NB4 (cell line): ENCODE measurements around the gene XPC.
A peak's percentile ranks its signal among the peaks of the same experiment; 100 is the strongest.

Source experiments
- DNase-seq: peaks from one replicate; pipeline ENCODE4 v3.0.0; 2010; ENCODE audit warnings: low read depth
- H3K4me3 ChIP-seq: one replicate; pipeline ENCODE4 v1.5.1; 2011; ENCODE audit warnings: mild to moderate bottlenecking, low read depth, low read length, moderate library complexity
- MYC ChIP-seq: IDR thresholded peaks from 2 replicates; pipeline ENCODE4 v1.6.1; 2011; ENCODE audit warnings: low read depth, low read length
- POLR2A ChIP-seq: IDR thresholded peaks from 2 replicates; pipeline ENCODE4 v1.6.1; 2011; ENCODE audit warnings: mild to moderate bottlenecking; ENCODE audit not compliant: insufficient read length; ENCODE audit errors: extremely low read depth
- TF ChIP-seq, protein P1 (sequence below): IDR thresholded peaks from one replicate; pipeline ENCODE4 v1.5.1; 2012; ENCODE audit warnings: low read depth, low read length
- TF ChIP-seq, protein P2 (sequence below): IDR thresholded peaks from 2 replicates; pipeline ENCODE4 v1.6.1; 2011; ENCODE audit warnings: low read depth, low read length

The XPC gene

DNA sequence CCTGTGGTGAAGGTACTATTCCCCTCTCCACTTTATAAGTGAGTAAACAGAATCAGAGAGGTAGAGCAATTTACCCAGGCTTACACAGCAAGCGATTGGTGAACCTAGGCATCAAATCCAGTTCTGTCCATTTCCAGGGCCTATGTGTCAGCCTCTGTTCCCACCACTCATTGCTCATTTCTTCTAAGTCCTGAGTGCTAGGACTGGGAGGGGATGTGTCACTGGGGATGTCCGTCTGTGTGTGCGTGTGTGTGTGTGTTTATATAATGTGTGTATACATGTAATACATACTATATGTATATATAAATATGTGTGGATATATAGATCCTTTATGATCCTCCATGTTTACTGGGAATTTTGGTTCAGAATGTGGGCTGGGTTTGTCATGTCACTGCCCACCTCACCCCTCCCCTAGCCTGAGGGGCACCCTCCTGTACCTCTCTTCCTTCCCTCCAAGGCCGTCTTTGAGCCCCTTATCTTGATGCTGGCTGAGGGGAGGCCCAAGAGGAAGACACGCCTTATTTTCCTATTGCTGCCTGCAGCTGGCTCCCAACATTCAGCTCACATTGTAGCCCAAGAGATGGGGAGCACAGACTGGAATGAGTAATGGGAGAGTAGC, 51.4 kb downstream of the XPC start:
- TF ChIP-seq MYC, result no peak
- TF ChIP-seq, protein P1, sequence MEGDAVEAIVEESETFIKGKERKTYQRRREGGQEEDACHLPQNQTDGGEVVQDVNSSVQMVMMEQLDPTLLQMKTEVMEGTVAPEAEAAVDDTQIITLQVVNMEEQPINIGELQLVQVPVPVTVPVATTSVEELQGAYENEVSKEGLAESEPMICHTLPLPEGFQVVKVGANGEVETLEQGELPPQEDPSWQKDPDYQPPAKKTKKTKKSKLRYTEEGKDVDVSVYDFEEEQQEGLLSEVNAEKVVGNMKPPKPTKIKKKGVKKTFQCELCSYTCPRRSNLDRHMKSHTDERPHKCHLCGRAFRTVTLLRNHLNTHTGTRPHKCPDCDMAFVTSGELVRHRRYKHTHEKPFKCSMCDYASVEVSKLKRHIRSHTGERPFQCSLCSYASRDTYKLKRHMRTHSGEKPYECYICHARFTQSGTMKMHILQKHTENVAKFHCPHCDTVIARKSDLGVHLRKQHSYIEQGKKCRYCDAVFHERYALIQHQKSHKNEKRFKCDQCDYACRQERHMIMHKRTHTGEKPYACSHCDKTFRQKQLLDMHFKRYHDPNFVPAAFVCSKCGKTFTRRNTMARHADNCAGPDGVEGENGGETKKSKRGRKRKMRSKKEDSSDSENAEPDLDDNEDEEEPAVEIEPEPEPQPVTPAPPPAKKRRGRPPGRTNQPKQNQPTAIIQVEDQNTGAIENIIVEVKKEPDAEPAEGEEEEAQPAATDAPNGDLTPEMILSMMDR, result no peak
- no peak for TF ChIP-seq POLR2A
- TF ChIP-seq, protein P2, sequence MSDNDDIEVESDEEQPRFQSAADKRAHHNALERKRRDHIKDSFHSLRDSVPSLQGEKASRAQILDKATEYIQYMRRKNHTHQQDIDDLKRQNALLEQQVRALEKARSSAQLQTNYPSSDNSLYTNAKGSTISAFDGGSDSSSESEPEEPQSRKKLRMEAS, result no peak
- no peak for DNase-seq
- H3K4me3 ChIP-seq, result peak overlapping the region; percentile 89

DNA sequence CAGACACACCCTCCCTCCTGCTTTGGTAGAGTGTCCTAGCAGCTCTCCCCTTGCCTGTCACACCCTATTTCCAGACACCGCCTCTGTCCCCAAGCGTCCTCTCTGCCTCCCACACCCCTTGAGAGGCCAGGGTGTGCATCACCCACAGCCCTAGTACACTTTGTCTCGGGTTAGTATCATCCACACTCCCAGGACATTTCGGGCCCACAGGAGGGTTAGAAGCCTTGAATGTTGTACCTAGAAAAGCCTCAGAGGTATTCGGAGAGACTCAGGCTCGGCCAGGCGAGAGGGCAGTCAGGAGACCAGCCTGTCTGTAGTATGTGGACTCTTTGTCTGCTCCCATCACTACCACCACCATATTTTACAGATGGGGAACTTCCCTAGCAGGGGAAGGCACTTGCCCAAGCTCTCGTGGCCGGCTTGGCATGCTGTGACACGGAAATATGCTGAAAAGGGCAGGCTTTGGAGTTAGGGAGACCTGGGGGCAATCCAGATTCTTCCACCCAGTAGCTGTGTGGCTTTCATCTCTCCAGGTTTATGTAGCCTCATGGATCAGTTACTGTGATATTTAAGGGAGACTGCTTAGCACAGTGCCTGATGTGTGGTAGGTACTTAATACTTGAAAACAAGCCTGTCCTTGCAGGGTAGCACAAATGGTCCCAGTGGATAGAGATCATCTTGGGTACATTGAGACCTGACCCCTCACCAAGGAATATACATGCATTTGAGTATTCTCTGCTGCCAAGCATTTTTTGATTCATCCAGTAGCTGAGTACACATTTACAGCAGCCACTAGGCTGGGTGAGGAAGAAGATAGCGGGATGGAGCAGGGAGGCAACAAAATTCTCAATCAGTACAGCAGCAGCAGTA, 52.1 kb downstream of the XPC start:
- peak overlapping the region; percentile 89 for H3K4me3 ChIP-seq
- TF ChIP-seq MYC, result no peak
- TF ChIP-seq, protein P1, result no peak
- TF ChIP-seq POLR2A, result no peak
- TF ChIP-seq, protein P2, result no peak
- no peak for DNase-seq

GRCh38 chr3:14125193-14126016, 53.0 kb downstream of the XPC start:
- TF ChIP-seq MYC (no peak), POLR2A (no peak)
- TF ChIP-seq, protein P1, result no peak
- TF ChIP-seq, protein P2, result no peak
- DNase-seq, result peak; percentile 89
- H3K4me3 ChIP-seq, result peak overlapping the region; percentile 89

DNA sequence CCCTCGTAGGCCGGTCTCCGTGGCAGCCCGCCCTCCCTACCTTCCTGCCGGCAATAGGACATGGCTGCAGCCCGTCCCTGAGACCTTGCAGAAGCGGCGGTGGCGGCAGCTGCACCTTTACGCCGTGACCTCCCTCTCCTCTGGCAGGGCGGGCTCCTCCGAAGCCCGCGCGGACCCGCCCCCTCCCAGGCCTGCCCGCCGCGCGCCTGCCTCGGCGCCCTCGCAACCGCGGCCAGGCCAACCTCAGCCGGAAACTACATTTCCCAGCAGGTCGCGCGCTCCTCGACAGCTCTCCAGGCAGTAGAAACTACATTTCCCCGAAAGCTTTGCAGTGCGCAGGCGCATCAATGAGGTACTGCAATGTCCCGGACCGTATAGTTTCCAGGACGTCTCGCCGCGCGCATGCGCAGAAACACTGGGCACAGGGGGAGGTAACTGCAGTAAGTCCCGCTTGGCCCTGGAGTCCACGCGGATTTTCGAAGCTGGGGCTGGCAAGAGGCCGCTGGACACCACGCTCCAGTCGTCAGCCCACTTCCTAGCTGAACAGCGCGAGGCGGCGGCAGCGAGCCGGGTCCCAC, 53.7 kb downstream of the XPC start, which contains the start of the genes CHCHD4 and TMEM43:
Gene CHCHD4, minus strand, starts transcription at position 256 of the 578 bp plus-strand sequence. Its CDS starts 194 bp downstream, at position 62.
Gene TMEM43, plus strand, starts transcription at position 438 of the 578 bp plus-strand sequence. CDS start 142 bp downstream, outside the sequence.
- peak within 1 kb of the TSS; percentile 98 for H3K4me3 ChIP-seq
- peak; percentile 98 for DNase-seq
- TF ChIP-seq POLR2A, result peak; percentile 27
- TF ChIP-seq, protein P2, result peak; percentile 56
- TF ChIP-seq, protein P1, result no peak
- TF ChIP-seq MYC, result peak; percentile 55; the same call in 1 of the 2 replicates

- peak; percentile 87 for DNase-seq
- TF ChIP-seq POLR2A, result peak; percentile 10
- TF ChIP-seq, protein P2, result peak; percentile 99
- TF ChIP-seq, protein P1, result no peak
- peak; percentile 99 for TF ChIP-seq MYC
- H3K4me3 ChIP-seq, result peak overlapping the region; percentile 98
These were observed 54.2 kb downstream of the XPC start for GRCh38 chr3:14124223-14124614.
